Measurements from ENCODE around the gene AHCTF1. TPM values are rescaled to one million over a fixed set of nuclear protein-coding genes. Genes with fewer than 3 reads are reported as not detected.

The AHCTF1 gene
- total and polyA plus RNA-seq, 10 of the 15 experiments (the other 5 are each of a cell fraction or from before 2014, with no cell fraction given): 3.4 to 45.5 (median 17.8) TPM

DNA sequence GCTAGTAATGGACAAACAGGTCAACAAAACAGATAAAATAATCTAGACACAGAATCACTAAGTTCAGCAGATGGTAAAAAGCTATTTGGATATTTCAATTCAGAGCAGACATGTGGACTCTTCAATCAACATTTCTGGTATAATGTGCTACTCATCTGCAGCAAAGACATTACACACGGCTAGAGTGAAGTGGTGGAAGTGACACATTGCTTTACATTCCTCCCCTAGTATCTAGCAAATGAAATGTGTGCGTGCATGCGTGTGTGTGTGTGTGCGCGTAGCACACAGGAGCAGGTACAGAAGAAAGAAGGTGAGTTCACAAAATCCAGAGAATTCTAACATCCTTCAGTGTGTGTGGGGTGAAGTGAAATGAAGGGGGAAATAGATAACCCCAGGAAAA, 8.3 kb downstream of the AHCTF1 start:
- H3K4me1 ChIP-seq (ENCODE audit: control insufficient read depth, insufficient read depth, low read length): no peaks in the 10 kb centered on the region
- POLR2A ChIA-PET: no interaction called here

DNA sequence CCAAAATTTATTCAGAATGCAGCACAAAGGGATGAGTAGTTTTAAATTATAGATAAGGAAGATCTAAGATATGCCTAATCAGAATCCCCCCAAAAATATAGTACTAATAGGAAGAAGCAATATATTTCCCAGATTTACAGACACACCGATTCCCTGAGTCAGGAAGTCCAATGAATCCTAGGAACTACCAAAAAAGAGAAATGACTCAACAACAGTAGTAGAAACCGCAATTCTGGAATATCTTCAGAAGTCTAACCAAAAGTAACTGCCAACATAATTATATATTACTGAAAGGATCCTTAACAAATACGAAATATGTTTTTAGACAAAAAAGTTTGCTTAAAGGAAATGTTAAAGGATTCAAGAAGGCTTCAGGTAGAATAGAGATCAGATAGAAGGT, 10.3 kb downstream of the AHCTF1 start:
- H3K79me2 ChIP-seq (ENCODE audit: control insufficient read depth, insufficient read depth, low read length): peaks cover 73% of the 10 kb centered on the region
- H3K9ac ChIP-seq (ENCODE audit: control insufficient read depth, insufficient read depth, low read length): no peak overlapping the region
- ChIA-PET SMC1A (ENCODE audit: uncharacterized antibody, unreplicated experiment) (no interaction called here), RAD21 (ENCODE audit: unreplicated experiment) (no interaction called here), CTCF (no interaction called here), POLR2A (no interaction called here)
- H3K36me3 ChIP-seq (ENCODE audit: control insufficient read depth in 2 of 2, insufficient read depth in 2 of 2, low read length in 1 of 2): peaks cover 5 to 27% of the 10 kb centered on the region in 2 experiments
- FAIRE-seq (no peak), DNase-seq (ENCODE audit: low read depth, low spot score) (no peak), ATAC-seq (no peak)
- no peak overlapping the region for H3K4me3 ChIP-seq
- 97% methylated on average over 3 of the region's 3 CpGs for WGBS (ENCODE audit: insufficient coverage, insufficient replicate concordance, low lambda C conversion rate, missing lambda C conversion rate)
- in situ Hi-C loops (cut with MboI) (no loop called here), intact Hi-C loops (cut with micrococcal nuclease; ENCODE audit: unreplicated experiment) (no loop called here)
- H3K27me3 ChIP-seq (replicated peaks in 1 of 2; ENCODE audit: control insufficient read depth in 2 of 2, insufficient read depth in 2 of 2, low read length in 1 of 2): no peaks in the 10 kb centered on the region
- H3K9me3 ChIP-seq (replicated peaks; ENCODE audit: control insufficient read depth, insufficient read depth, low read length): peaks cover 12% of the 10 kb centered on the region
- no peaks in the 10 kb centered on the region for H3K4me1 ChIP-seq (ENCODE audit: control insufficient read depth, insufficient read depth, low read length)
- no peak overlapping the region for H2AFZ ChIP-seq (ENCODE audit: control insufficient read depth, low read depth, low read length)
- H3K4me2 ChIP-seq (ENCODE audit: control insufficient read depth, insufficient read depth): no peak overlapping the region
- BruUV-seq (replicated peaks): no TSS peak
- no peak overlapping the region for H3K27ac ChIP-seq (ENCODE audit: control insufficient read depth, insufficient read depth)
- TF ChIP-seq MEF2B (IDR thresholded peaks at IDR 0.05; ENCODE audit: partially characterized antibody, poor library complexity, severe bottlenecking) (no peak), IRF4 (IDR thresholded peaks at IDR 0.05; ENCODE audit: low read depth, low read length) (no peak), MXI1 (IDR thresholded peaks at IDR 0.05; ENCODE audit: low read depth, low read length) (no peak)
- TF ChIP-seq, protein P1, sequence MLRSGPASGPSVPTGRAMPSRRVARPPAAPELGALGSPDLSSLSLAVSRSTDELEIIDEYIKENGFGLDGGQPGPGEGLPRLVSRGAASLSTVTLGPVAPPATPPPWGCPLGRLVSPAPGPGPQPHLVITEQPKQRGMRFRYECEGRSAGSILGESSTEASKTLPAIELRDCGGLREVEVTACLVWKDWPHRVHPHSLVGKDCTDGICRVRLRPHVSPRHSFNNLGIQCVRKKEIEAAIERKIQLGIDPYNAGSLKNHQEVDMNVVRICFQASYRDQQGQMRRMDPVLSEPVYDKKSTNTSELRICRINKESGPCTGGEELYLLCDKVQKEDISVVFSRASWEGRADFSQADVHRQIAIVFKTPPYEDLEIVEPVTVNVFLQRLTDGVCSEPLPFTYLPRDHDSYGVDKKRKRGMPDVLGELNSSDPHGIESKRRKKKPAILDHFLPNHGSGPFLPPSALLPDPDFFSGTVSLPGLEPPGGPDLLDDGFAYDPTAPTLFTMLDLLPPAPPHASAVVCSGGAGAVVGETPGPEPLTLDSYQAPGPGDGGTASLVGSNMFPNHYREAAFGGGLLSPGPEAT (IDR thresholded peaks at IDR 0.05; ENCODE audit: low read depth): no peak
- TF ChIP-seq, protein P2, sequence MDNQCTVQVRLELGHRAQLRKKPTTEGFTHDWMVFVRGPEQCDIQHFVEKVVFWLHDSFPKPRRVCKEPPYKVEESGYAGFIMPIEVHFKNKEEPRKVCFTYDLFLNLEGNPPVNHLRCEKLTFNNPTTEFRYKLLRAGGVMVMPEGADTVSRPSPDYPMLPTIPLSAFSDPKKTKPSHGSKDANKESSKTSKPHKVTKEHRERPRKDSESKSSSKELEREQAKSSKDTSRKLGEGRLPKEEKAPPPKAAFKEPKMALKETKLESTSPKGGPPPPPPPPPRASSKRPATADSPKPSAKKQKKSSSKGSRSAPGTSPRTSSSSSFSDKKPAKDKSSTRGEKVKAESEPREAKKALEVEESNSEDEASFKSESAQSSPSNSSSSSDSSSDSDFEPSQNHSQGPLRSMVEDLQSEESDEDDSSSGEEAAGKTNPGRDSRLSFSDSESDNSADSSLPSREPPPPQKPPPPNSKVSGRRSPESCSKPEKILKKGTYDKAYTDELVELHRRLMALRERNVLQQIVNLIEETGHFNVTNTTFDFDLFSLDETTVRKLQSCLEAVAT (IDR thresholded peaks at IDR 0.05): no peak
- TF ChIP-seq, protein P3, sequence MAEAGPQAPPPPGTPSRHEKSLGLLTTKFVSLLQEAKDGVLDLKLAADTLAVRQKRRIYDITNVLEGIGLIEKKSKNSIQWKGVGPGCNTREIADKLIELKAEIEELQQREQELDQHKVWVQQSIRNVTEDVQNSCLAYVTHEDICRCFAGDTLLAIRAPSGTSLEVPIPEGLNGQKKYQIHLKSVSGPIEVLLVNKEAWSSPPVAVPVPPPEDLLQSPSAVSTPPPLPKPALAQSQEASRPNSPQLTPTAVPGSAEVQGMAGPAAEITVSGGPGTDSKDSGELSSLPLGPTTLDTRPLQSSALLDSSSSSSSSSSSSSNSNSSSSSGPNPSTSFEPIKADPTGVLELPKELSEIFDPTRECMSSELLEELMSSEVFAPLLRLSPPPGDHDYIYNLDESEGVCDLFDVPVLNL (IDR thresholded peaks at IDR 0.05; ENCODE audit: low read depth, low read length): no peak
- no peaks in the 10 kb centered on the region for H4K20me1 ChIP-seq (ENCODE audit: control insufficient read depth, insufficient read depth)

More for the DNA sequence above, 8.3 kb downstream of the AHCTF1 start:
- peak; percentile 45 for ATAC-seq
- ChIA-PET CTCF (interaction anchor here (0.6 kb wide), 1 partner anchor 328 kb away, joined by 3 read pairs; no protein-coding TSS in a partner anchor), SMC1A (ENCODE audit: uncharacterized antibody, unreplicated experiment) (no interaction called here), RAD21 (ENCODE audit: unreplicated experiment) (no interaction called here)
- Histone ChIP-seq H3K79me2 (ENCODE audit: control insufficient read depth, insufficient read depth, low read length) (peaks cover 85% of the 10 kb centered on the region), H3K9ac (ENCODE audit: control insufficient read depth, insufficient read depth, low read length) (no peak overlapping the region), H3K4me3 (no peak overlapping the region), H4K20me1 (ENCODE audit: control insufficient read depth, insufficient read depth) (no peaks in the 10 kb centered on the region), H3K27me3 (replicated peaks in 1 of 2; ENCODE audit: control insufficient read depth in 2 of 2, insufficient read depth in 2 of 2, low read length in 1 of 2) (no peaks in the 10 kb centered on the region), H3K4me2 (ENCODE audit: control insufficient read depth, insufficient read depth) (peak overlapping the region; percentile 57; the same call in 1 of the 2 replicates), H3K27ac (ENCODE audit: control insufficient read depth, insufficient read depth) (no peak overlapping the region), H3K9me3 (replicated peaks; ENCODE audit: control insufficient read depth, insufficient read depth, low read length) (peaks cover 14% of the 10 kb centered on the region), H3K36me3 (ENCODE audit: control insufficient read depth in 2 of 2, insufficient read depth in 2 of 2, low read length in 1 of 2) (peaks cover 2 to 17% of the 10 kb centered on the region in 2 experiments), H2AFZ (ENCODE audit: control insufficient read depth, low read depth, low read length) (no peak overlapping the region)
- TF ChIP-seq ATF7 (IDR thresholded peaks at IDR 0.05; ENCODE audit: low read depth): no peak
- no peak for TF ChIP-seq MYC (IDR thresholded peaks at IDR 0.05; ENCODE audit: insufficient read depth, insufficient read length, insufficient replicate concordance, low read length, severe bottlenecking)
- no peak for TF ChIP-seq FOXM1 (IDR thresholded peaks at IDR 0.05; ENCODE audit: low read depth, low read length)
- TF ChIP-seq ZNF217 (IDR thresholded peaks at IDR 0.05): no peak
- no peak for TF ChIP-seq CHD4 (IDR thresholded peaks at IDR 0.05)
- no peak for TF ChIP-seq CREM (IDR thresholded peaks at IDR 0.05; ENCODE audit: low read depth)
- TF ChIP-seq ZSCAN29 (IDR thresholded peaks at IDR 0.05): no peak
- no peak for TF ChIP-seq MEF2B (IDR thresholded peaks at IDR 0.05; ENCODE audit: partially characterized antibody, poor library complexity, severe bottlenecking)
- TF ChIP-seq, protein P4, sequence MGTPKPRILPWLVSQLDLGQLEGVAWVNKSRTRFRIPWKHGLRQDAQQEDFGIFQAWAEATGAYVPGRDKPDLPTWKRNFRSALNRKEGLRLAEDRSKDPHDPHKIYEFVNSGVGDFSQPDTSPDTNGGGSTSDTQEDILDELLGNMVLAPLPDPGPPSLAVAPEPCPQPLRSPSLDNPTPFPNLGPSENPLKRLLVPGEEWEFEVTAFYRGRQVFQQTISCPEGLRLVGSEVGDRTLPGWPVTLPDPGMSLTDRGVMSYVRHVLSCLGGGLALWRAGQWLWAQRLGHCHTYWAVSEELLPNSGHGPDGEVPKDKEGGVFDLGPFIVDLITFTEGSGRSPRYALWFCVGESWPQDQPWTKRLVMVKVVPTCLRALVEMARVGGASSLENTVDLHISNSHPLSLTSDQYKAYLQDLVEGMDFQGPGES (IDR thresholded peaks at IDR 0.05): no peak
- no peak for TF ChIP-seq EGR1 (IDR thresholded peaks at IDR 0.05; ENCODE audit: borderline replicate concordance in 1 of 2, low read depth in 2 of 2, low read length in 2 of 2)
- TF ChIP-seq RUNX3 (IDR thresholded peaks at IDR 0.05; ENCODE audit: low read length): no peak
- no peak for TF ChIP-seq WRNIP1 (IDR thresholded peaks at IDR 0.05; ENCODE audit: borderline replicate concordance, low read depth, low read length)
- no peak for TF ChIP-seq RFX5 (IDR thresholded peaks at IDR 0.05; ENCODE audit: low read depth, low read length)
- FAIRE-seq: no peak
- in situ Hi-C loops (cut with MboI) (no loop called here), intact Hi-C loops (cut with micrococcal nuclease; ENCODE audit: unreplicated experiment) (no loop called here)
- no peak for DNase-seq (ENCODE audit: low read depth, low spot score)
- WGBS (ENCODE audit: insufficient coverage, insufficient replicate concordance, low lambda C conversion rate, missing lambda C conversion rate): 92% methylated on average over 5 of the region's 5 CpGs
- no TSS peak for BruUV-seq (replicated peaks)
